Measurements from ENCODE around the gene MAP3K15. TPM values are rescaled to one million over a fixed set of nuclear protein-coding genes. Genes with fewer than 3 reads are reported as not detected.
A peak's percentile ranks its signal among the peaks of the same experiment; 100 is the strongest.

Gene MAP3K15
- total RNA-seq, 2 donors from 2014 or later = 0.26 to 0.33 TPM

- H3K36me3 ChIP-seq (replicated peaks in 1 of 2; ENCODE audit: insufficient read depth in 1 of 2, low read depth in 2 of 2) = no peaks in the 10 kb centered on the region
- no peak for ATAC-seq
- TF ChIP-seq CTCF (IDR thresholded peaks at IDR 0.05) (peak; percentile 38 to 71 (median 54)), POLR2A (IDR thresholded peaks at IDR 0.05) (no peak)
- intact Hi-C loops (cut with DNase I) = loop anchor here (10.0 kb wide), 1 partner anchor 350 kb away; no protein-coding TSS in a partner anchor
- H3K27ac ChIP-seq = no peak overlapping the region
- 24 to 36% methylated on average over 8 of the region's 8 CpGs for WGBS, 2 donors
- H3K4me3 ChIP-seq = no peak overlapping the region
- H3K27me3 ChIP-seq = no peaks in the 10 kb centered on the region
- H3K9me3 ChIP-seq = no peaks in the 10 kb centered on the region
- DNase-seq = peak; percentile 40 to 67 (median 56)
- H3K4me1 ChIP-seq = no peaks in the 10 kb centered on the region
These were observed 29.5 kb upstream of the MAP3K15 start for GRCh38 chrX:19544693-19545305.

DNA sequence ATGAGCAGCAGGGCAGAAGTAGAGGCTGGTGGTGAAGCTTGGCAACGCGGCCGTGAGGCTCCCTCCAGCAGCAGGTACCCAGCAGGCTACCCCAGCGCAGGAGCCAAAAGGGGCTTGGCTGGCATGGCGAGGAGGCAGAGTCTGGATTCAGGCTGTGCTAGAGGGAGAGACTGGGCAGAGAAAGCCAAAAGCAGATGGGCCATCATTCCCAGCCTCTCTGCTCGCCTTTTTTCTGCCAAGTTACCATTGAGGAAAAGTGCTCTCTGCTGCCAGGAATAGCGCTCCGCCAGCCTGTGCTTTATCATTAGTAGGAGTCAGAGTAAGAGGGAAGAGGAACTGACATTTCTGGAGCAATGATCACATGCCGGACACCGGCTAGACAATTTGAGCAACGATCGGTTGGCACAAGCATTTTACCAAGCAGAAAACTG is 28.7 kb upstream of the MAP3K15 start:
- ATAC-seq (no peak), DNase-seq (no peak)
- Histone ChIP-seq H3K27ac (no peak overlapping the region), H3K9me3 (no peaks in the 10 kb centered on the region), H3K4me3 (no peak overlapping the region), H3K36me3 (replicated peaks in 1 of 2; ENCODE audit: insufficient read depth in 1 of 2, low read depth in 2 of 2) (no peaks in the 10 kb centered on the region), H3K27me3 (no peaks in the 10 kb centered on the region), H3K4me1 (no peaks in the 10 kb centered on the region)
- WGBS, 2 donors = 88% methylated on average over 11 to 12 of the region's 12 CpGs
- no peak for TF ChIP-seq POLR2A (IDR thresholded peaks at IDR 0.05)
- no peak for TF ChIP-seq CTCF (IDR thresholded peaks at IDR 0.05)
- intact Hi-C loops (cut with DNase I) = loop anchor here (10.0 kb wide), 1 partner anchor 351 kb away; no protein-coding TSS in a partner anchor

GRCh38 chrX:19543020-19543715 is 27.9 kb upstream of the MAP3K15 start:
- intact Hi-C loops (cut with DNase I) = loop anchor here (10.0 kb wide), 1 partner anchor 352 kb away; no protein-coding TSS in a partner anchor
- DNase-seq = no peak

DNA sequence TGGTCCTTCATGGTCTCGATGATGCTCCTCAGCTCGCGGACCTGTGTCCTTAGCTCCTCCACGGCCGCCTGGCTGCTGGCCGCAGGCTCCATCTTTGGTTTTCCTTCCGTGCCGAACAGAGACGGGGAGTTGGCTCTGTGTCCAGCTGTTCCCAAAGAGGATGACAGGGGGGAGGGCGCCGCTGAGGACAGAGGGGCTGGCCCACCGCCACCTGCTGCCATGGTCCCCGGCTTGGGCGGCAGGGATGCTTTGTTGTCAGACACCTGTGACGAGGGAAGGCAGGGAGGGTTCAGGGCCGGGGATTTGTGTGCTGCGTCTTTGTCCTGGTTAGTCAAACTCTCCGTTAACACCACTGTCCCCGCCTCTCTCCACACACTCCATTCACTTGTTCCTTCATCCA is 26.6 kb upstream of the MAP3K15 start:
- TF ChIP-seq POLR2A (IDR thresholded peaks at IDR 0.05) = no peak
- TF ChIP-seq CTCF (IDR thresholded peaks at IDR 0.05) = no peak
- 84 to 86% methylated on average over 4 to 13 of the region's 19 CpGs for WGBS, 2 donors
- Histone ChIP-seq H3K9me3 (no peaks in the 10 kb centered on the region), H3K27ac (no peak overlapping the region), H3K36me3 (replicated peaks in 1 of 2; ENCODE audit: insufficient read depth in 1 of 2, low read depth in 2 of 2) (no peaks in the 10 kb centered on the region), H3K27me3 (no peaks in the 10 kb centered on the region), H3K4me3 (no peak overlapping the region), H3K4me1 (no peaks in the 10 kb centered on the region)
- intact Hi-C loops (cut with DNase I) = loop anchor here (10.0 kb wide), 1 partner anchor 353 kb away; no protein-coding TSS in a partner anchor
- ATAC-seq (no peak), DNase-seq (no peak)

More at GRCh38 chrX:19543020-19543715, 27.9 kb upstream of the MAP3K15 start:
- H3K27me3 ChIP-seq = no peaks in the 10 kb centered on the region
- H3K4me1 ChIP-seq = no peaks in the 10 kb centered on the region
- H3K27ac ChIP-seq = no peak overlapping the region
- no peaks in the 10 kb centered on the region for H3K9me3 ChIP-seq
- no peaks in the 10 kb centered on the region for H3K36me3 ChIP-seq (replicated peaks in 1 of 2; ENCODE audit: insufficient read depth in 1 of 2, low read depth in 2 of 2)
- H3K4me3 ChIP-seq = no peak overlapping the region
- 75 to 81% methylated on average over 7 to 9 of the region's 9 CpGs for WGBS, 2 donors
- no peak for TF ChIP-seq POLR2A (IDR thresholded peaks at IDR 0.05)
- TF ChIP-seq CTCF (IDR thresholded peaks at IDR 0.05) = no peak
- no peak for ATAC-seq

All from body of pancreas (tissue), 4 donors.